ENCODE measurements around the gene TRAPPC12.
"Not testable (repeated sequence)": the region's sequence is repeated elsewhere in the genome, so short reads cannot be mapped to it uniquely, and the experiment has no call there.

The TRAPPC12 gene

DNA sequence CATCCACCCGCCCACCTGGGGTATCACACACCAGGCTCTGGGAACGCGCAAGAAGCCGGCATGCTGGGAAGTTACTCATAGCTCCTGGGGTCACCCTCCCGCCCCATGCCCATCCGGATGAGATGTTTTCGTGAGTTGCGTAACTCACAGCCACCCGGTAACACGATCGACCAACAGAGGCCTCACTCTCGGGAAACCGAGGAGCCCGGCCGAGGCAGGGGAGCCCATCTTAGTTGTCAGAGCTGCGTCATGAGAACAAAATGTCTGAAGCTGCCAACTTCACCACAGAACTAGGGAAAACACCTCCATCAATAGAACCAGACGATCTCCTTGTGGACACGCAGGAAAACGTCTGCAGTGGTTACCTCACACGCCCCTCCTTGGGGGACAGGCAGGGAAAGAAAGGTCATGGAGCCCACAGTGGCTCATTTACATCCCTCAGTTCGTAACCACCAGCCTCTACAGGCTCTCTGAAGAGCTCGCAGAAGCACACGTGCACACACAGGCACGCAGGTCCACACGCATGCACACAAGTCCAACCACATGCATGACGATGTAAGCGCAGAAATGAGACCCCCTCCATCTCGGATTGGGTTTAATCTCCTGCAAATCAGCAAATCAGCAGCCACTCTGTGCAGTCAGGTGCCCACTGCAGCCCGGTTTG, 113.6 kb downstream of the TRAPPC12 start:
- DNase-seq (ENCODE audit: insufficient read length, low spot score), result no peak
- no peak for FAIRE-seq
- no peak for TF ChIP-seq CTCF (IDR thresholded peaks at IDR 0.05; ENCODE audit: insufficient read depth, missing control alignments)

GRCh38 chr2:3493615-3494007, 114.1 kb downstream of the TRAPPC12 start:
- no peak for FAIRE-seq
- TF ChIP-seq CTCF (IDR thresholded peaks at IDR 0.05; ENCODE audit: insufficient read depth, missing control alignments), result no peak
- DNase-seq (ENCODE audit: insufficient read length, low spot score), result no peak

DNA sequence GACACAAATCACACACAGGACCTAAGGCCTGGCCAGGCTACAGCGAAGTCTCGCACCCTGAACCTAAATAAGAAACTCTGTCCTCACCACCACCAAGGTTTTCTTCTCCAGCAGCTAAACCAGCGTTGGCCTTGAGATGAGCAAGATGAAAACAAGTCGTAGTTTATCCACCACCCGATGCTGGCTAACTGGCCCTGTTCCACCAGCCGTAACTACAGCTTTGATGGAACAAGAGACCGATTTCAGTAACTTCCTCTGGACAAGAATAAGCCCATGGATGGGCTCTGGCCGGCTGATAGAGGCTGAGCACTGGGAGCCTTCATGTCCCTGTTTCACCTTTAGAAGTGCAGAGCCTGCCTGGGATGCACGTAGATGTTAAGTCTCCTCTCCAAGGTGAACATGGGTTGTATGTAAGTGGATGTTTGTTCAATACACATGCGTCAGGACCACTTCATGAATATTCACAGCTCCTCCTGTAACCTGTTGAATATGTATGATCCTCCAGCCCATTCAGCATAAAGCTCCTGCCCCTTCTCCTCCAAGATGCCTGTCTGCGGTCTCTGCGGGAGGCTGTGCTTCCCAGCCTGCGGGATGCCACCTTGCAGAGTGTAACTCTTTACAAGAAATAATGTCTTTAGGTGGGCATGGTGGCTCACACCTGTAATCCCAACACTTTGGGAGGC, 115.6 kb downstream of the TRAPPC12 start:
- no peak for TF ChIP-seq CTCF (IDR thresholded peaks at IDR 0.05; ENCODE audit: insufficient read depth, missing control alignments)
- DNase-seq (ENCODE audit: insufficient read length, low spot score) (no peak), FAIRE-seq (no peak)

DNA sequence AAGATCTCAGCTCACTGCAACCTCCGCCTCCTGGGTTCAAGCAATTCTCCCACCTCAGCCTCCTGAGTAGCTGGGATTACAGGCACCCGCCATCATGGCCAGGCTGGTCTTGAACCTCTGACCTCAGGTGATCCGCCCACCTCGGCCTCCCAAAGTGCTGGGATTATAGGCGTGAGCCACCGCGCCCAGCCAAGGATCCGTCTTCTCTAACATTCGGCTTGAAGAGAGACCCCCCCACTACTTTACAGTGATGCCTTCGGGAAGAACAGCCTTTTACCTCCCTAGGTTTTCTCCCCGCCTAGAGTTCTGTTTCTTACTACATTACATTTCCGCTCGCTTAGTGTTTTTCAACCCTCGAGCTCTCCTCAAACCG, 117.2 kb downstream of the TRAPPC12 start:
- FAIRE-seq, result not testable (repeated sequence)

DNA sequence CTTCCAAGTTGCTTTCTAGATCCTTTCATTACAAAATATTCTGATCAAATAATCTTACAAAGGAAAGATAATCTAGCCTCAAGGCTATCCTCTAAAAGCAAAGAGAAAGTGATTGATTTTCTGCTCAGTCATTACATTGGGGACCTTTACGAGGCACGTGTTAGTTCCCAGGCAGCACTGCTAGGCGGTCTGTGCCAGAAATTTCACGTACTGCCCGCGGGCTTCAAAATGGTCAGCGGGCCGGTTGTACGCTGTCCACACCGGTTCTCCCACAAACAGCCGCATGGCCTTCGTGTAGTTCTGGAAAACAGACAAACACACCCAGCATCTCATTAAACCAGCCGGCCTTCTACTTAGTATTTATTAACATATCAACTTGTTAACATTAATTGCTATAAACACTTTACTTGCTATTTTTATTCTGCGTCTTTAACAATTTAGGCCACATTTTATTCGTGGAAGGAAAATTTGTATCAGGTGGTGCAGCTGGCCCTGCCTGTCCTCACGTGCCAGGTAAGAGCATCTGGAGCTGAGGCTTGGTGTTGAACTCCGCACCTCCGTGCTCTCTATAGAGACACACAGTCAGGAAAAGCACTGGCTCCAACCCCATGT, 119.4 kb downstream of the TRAPPC12 start:
- no peak for FAIRE-seq
- DNase-seq (ENCODE audit: insufficient read length, low spot score), result no peak
- no peak for TF ChIP-seq CTCF (IDR thresholded peaks at IDR 0.05; ENCODE audit: insufficient read depth, missing control alignments)

More for the DNA sequence above, 117.2 kb downstream of the TRAPPC12 start:
- not testable (repeated sequence) for DNase-seq (ENCODE audit: insufficient read length, low spot score)

DNA sequence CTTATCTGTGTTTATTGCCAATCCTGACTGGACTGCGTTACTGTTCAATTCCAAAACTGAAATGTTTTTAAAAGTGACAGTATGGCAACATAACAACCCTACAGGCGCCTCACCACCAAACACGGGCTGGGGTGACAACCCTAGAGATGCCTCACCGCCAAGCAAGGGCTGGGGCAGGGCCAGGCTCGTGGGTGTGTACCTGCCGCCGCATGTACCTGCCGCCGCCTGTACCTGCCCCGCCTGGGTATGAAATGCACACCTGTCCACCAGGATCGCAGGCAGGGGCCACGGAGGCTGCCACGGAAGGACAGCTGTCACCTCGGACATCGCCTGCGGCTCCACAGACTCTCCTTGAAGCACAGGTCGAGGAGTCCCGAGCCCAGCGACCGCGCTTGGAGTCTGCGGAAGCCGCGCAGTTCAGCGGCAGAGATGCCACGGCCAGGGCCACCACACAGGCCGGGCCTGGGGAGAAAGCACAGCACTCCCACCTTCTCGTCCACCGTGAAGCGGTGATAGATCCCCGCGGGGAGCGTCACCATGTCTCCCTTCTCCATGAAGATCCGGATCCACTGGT, 120.9 kb downstream of the TRAPPC12 start:
- TF ChIP-seq CTCF (IDR thresholded peaks at IDR 0.05; ENCODE audit: insufficient read depth, missing control alignments), result no peak
- DNase-seq (ENCODE audit: insufficient read length, low spot score) (no peak), FAIRE-seq (no peak)

- DNase-seq (ENCODE audit: insufficient read length, low spot score) (no peak), FAIRE-seq (no peak)
- no peak for TF ChIP-seq CTCF (IDR thresholded peaks at IDR 0.05; ENCODE audit: insufficient read depth, missing control alignments)
These were observed 123.6 kb downstream of the TRAPPC12 start for GRCh38 chr2:3503046-3503445.
